H1 (cell line): ENCODE data around the gene NFKB1. TPM values are rescaled to one million over a fixed set of nuclear protein-coding genes. Genes with fewer than 3 reads are reported as not detected.

Source experiments
- HDAC6 ChIP-seq: IDR thresholded peaks from one replicate; pipeline ENCODE4 v1.7.1; 2012; ENCODE audit warnings: low read depth, mild to moderate bottlenecking, inconsistent platforms, low read length, moderate library complexity
- RNF2 ChIP-seq: fragments of 200-900, 300-1000 bp; sonication (generic); IDR thresholded peaks from 2 replicates; pipeline ENCODE4 v1.7.1; 2016; ENCODE audit warnings: borderline replicate concordance, low read depth, mild to moderate bottlenecking, antibody characterized with exemption, low read length; ENCODE audit not compliant: poor library complexity, severe bottlenecking; ENCODE audit errors: missing control alignments
- polyA plus RNA-seq, 7 experiments: library from polyadenylated mRNA; depleted of rRNA in 3 of 7; stranded (reverse) in 5 of 7; unstranded in 2 of 7; fragments of >200 nt in 5 of 7; fragments of 200-250 nt in 2 of 7; gene quantifications; 1 replicate in 5 of 7; 2 replicates in 1 of 7; 4 replicates in 1 of 7; pipeline versions ENCODE4 v1.2.1 to v1.2.3, GENCODE V29; 2011 to 2013; ENCODE audit warnings: missing spikeins in 2 of 7, mixed read lengths in 2 of 7
- total RNA-seq: library from RNA; stranded (reverse); fragmentation: NEBNext Ultra II Directional; extraction: Animal tissue kit (Norgen Biotek cat#: 25700); gene quantifications from 2 replicates; pipeline ENCODE4 v1.2.1, GENCODE V29; 2021

The NFKB1 gene
- total and polyA plus RNA-seq, 2 of the 8 experiments (the other 6 are each of a cell fraction or from before 2014, with no cell fraction given), result 2.9 to 6.8 TPM

GRCh38 chr4:102553982-102554381 is 52.8 kb downstream of the NFKB1 start (continued):
- no peak for TF ChIP-seq RNF2
- TF ChIP-seq HDAC6, result no peak
